Raji (cell line): ENCODE results near the gene ATAD3B.

Source experiments
- POLR2A ChIP-seq: IDR thresholded peaks from 2 replicates; pipeline ENCODE4 v1.6.1; 2011; ENCODE audit warnings: low read depth, low read length, control low read depth; ENCODE audit not compliant: insufficient read depth

The ATAD3B gene

GRCh38 chr1:1471389-1472052 is at the start of gene ATAD3B:
Gene ATAD3B, plus strand, starts transcription at chr1:1471765. Its CDS starts 120 bp downstream, at chr1:1471885.
- peak; percentile 90 for TF ChIP-seq POLR2A

GRCh38 chr1:1421907-1422464 is 49.6 kb upstream of the ATAD3B start:
- no peak for TF ChIP-seq POLR2A

- TF ChIP-seq POLR2A: no peak
Measured at GRCh38 chr1:1422465-1423244, 48.9 kb upstream of the ATAD3B start.

GRCh38 chr1:1423245-1423597 is 48.3 kb upstream of the ATAD3B start:
- TF ChIP-seq POLR2A: no peak

GRCh38 chr1:1424707-1425106 is 46.9 kb upstream of the ATAD3B start:
- TF ChIP-seq POLR2A: no peak

- no peak for TF ChIP-seq POLR2A
Measured at GRCh38 chr1:1425426-1425752, 46.2 kb upstream of the ATAD3B start.

GRCh38 chr1:1425753-1426495 is 45.6 kb upstream of the ATAD3B start:
- no peak for TF ChIP-seq POLR2A

GRCh38 chr1:1426496-1427105 is 45.0 kb upstream of the ATAD3B start:
- no peak for TF ChIP-seq POLR2A

GRCh38 chr1:1427106-1427819 is 44.3 kb upstream of the ATAD3B start:
- TF ChIP-seq POLR2A: no peak

- TF ChIP-seq POLR2A: no peak
Measured at GRCh38 chr1:1427820-1428148, 43.8 kb upstream of the ATAD3B start.

GRCh38 chr1:1428174-1428573 is 43.4 kb upstream of the ATAD3B start:
- TF ChIP-seq POLR2A: no peak

GRCh38 chr1:1429671-1430073 is 41.9 kb upstream of the ATAD3B start:
- TF ChIP-seq POLR2A: no peak

GRCh38 chr1:1430114-1430982 is 41.2 kb upstream of the ATAD3B start:
- no peak for TF ChIP-seq POLR2A
